Mucosa of descending colon (tissue), 3 donors: ENCODE measurements around the gene CDK14. TPM values are rescaled to one million over a fixed set of nuclear protein-coding genes. Genes with fewer than 3 reads are reported as not detected.
A peak's percentile ranks its signal among the peaks of the same experiment; 100 is the strongest.

Source experiments
- ATAC-seq: fragments of 200-7000 bp; cut with Tn5 transposase; one replicate; pipeline ENCODE4 v1.9.1; 2020; ENCODE audit warnings: mild to moderate bottlenecking, moderate library complexity
- DNase-seq, 3 donors: peaks; one replicate each; pipeline ENCODE4 v3.0.0-alpha.2; 2020
- H3K36me3 ChIP-seq: fragments of 200-600 bp; one replicate; pipeline ENCODE4 v1.8.0; 2021; ENCODE audit warnings: low read depth, mild to moderate bottlenecking
- H3K4me1 ChIP-seq: fragments of 200-600 bp; one replicate; pipeline ENCODE4 v1.8.0; 2021; ENCODE audit warnings: low read depth, mild to moderate bottlenecking
- H3K4me3 ChIP-seq: fragments of 200-600 bp; one replicate; pipeline ENCODE4 v1.8.0; 2021; ENCODE audit warnings: mild to moderate bottlenecking
- H3K9me3 ChIP-seq: fragments of 200-600 bp; one replicate; pipeline ENCODE4 v1.8.0; 2021; ENCODE audit warnings: mild to moderate bottlenecking
- CTCF ChIP-seq: fragments of 200-600 bp; IDR thresholded peaks from one replicate; pipeline ENCODE4 v1.8.0; 2022; ENCODE audit warnings: antibody characterized with exemption, mild to moderate bottlenecking
- intact Hi-C, 2 donors: fragments of 100-400 bp; cut with DNase I in 1 of 2; cut with micrococcal nuclease in 1 of 2; formaldehyde crosslinking; loops; one replicate each; pipeline versions ENCODE4 v1.11.0 to v1.11.1; 2022; cut with DNase I, micrococcal nuclease
- total RNA-seq, 3 donors: library from RNA; stranded (reverse); fragmentation: NEBNext Ultra II Directional in 2 of 3; extraction: Animal tissue kit (Norgen Biotek cat#: 25700) in 2 of 3; gene quantifications; one replicate each; pipeline versions ENCODE4 v1.2.1 to v1.2.4, GENCODE V29; 2021 to 2023
- donor health status: DM: no; HTN: no; CAD: no; lungs with moderate emphysema.
- donor health status: DM: no; HTN: no; CAD: no.
- donor health status: DM: no; HTN: yes; CAD: no.

CDK14 gene
- total RNA-seq, 3 donors from 2014 or later, result 5.4 to 24.4 (median 5.6) TPM

GRCh38 chr7:90613088-90613498 lies 17.0 kb downstream of the CDK14 start:
- Histone ChIP-seq H3K4me3 (no peak overlapping the region), H3K36me3 (no peaks in the 10 kb centered on the region), H3K4me1 (no peaks in the 10 kb centered on the region), H3K9me3 (no peaks in the 10 kb centered on the region)
- intact Hi-C loops, result no loop called here
- no peak for DNase-seq
- ATAC-seq, result peak; percentile 23
- TF ChIP-seq CTCF, result no peak

DNA sequence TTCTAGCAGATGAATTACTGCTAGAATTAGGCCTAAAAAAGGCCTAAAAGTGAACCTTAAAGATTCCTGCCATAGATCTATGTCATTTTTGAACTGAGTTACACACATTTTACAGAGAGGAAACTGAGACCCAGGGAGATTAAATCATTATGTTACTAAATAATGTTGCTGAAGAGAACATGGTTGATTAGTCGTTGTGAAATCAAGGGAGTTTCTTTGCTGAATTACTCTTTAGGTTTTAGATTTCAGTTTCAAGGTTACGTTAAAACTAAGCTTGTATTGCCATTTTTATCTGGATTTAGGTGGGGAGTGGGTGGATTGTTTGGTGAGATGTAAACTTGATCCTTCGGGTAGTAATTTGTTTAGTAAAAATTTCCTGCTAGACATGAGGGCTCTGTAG lies 21.3 kb downstream of the CDK14 start:
- no peak overlapping the region for H3K4me3 ChIP-seq
- intact Hi-C loops, result no loop called here
- no peaks in the 10 kb centered on the region for H3K4me1 ChIP-seq
- no peak for TF ChIP-seq CTCF
- DNase-seq (no peak), ATAC-seq (no peak)
- H3K9me3 ChIP-seq, result no peaks in the 10 kb centered on the region
- H3K36me3 ChIP-seq, result no peaks in the 10 kb centered on the region

DNA sequence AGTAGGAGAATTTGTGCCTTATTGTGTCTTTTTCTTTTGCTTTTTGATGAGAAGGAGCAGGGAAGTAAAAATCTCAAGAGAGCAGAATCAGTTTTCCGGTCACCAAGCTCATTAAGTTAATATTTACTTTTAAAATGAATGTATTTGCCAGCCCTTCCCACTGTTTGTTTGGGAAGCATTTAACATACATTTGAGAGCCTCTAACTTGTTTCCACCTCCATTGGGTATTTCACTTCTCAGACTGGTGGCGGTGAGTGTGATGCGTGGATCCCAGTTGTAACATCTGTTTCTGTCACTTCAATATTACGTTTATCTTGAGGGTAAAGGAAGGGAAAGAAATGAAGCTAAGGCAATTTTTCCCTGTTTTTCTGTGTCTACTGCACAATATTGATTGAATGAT lies 22.8 kb downstream of the CDK14 start:
- intact Hi-C loops, result no loop called here
- Histone ChIP-seq H3K4me3 (no peak overlapping the region), H3K9me3 (no peaks in the 10 kb centered on the region), H3K4me1 (peaks cover 2% of the 10 kb centered on the region), H3K36me3 (no peaks in the 10 kb centered on the region)
- ATAC-seq (no peak), DNase-seq (no peak)
- no peak for TF ChIP-seq CTCF

- Histone ChIP-seq H3K36me3 (no peaks in the 10 kb centered on the region), H3K4me3 (no peak overlapping the region), H3K4me1 (peaks cover 3% of the 10 kb centered on the region), H3K9me3 (no peaks in the 10 kb centered on the region)
- DNase-seq (no peak), ATAC-seq (no peak)
- TF ChIP-seq CTCF, result no peak
- intact Hi-C loops, result no loop called here
Observed at GRCh38 chr7:90621125-90621746, 25.1 kb downstream of the CDK14 start.

GRCh38 chr7:90621747-90622140 lies 25.6 kb downstream of the CDK14 start:
- DNase-seq, result no peak
- intact Hi-C loops, result no loop called here
- Histone ChIP-seq H3K9me3 (no peaks in the 10 kb centered on the region), H3K36me3 (no peaks in the 10 kb centered on the region), H3K4me1 (peaks cover 3% of the 10 kb centered on the region), H3K4me3 (no peak overlapping the region)
- TF ChIP-seq CTCF, result no peak
- no peak for ATAC-seq

GRCh38 chr7:90622670-90623069 lies 26.5 kb downstream of the CDK14 start:
- intact Hi-C loops, result no loop called here
- Histone ChIP-seq H3K36me3 (no peaks in the 10 kb centered on the region), H3K4me3 (no peak overlapping the region), H3K9me3 (no peaks in the 10 kb centered on the region), H3K4me1 (peaks cover 3% of the 10 kb centered on the region)
- ATAC-seq (no peak), DNase-seq (no peak)
- no peak for TF ChIP-seq CTCF
